Stimulated activated CD8-positive, alpha-beta memory T cell treated with anti-CD3 and anti-CD28 coated beads, Interleukin-4, amount 100 ng/mL, for 48 hours (primary cell): ENCODE data around the gene CST4.
"Not testable (repeated sequence)": the region's sequence is repeated elsewhere in the genome, so short reads cannot be mapped to it uniquely, and the experiment has no call there.

Source experiments
- DNase-seq: peaks from one replicate; pipeline ENCODE4 v3.0.0-alpha.2; 2020

Gene CST4

GRCh38 chr20:23659989-23660837, 28.6 kb downstream of the CST4 start:
- DNase-seq: no peak

GRCh38 chr20:23659610-23659988, 29.2 kb downstream of the CST4 start:
- not testable (repeated sequence) for DNase-seq

GRCh38 chr20:23658989-23659609, 29.7 kb downstream of the CST4 start:
- DNase-seq: no peak

GRCh38 chr20:23658336-23658735, 30.5 kb downstream of the CST4 start:
- no peak for DNase-seq

- no peak for DNase-seq
Observed at GRCh38 chr20:23657202-23657601, 31.6 kb downstream of the CST4 start.

GRCh38 chr20:23656372-23656771, 32.5 kb downstream of the CST4 start:
- DNase-seq: no peak

- no peak for DNase-seq
Observed at GRCh38 chr20:23655491-23656211, 33.2 kb downstream of the CST4 start.

GRCh38 chr20:23654717-23655116, 34.1 kb downstream of the CST4 start:
- no peak for DNase-seq

GRCh38 chr20:23654000-23654399, 34.8 kb downstream of the CST4 start:
- DNase-seq: no peak

GRCh38 chr20:23653400-23653938, 35.4 kb downstream of the CST4 start:
- no peak for DNase-seq

- DNase-seq: no peak
Observed at GRCh38 chr20:23652926-23653325, 35.9 kb downstream of the CST4 start.

GRCh38 chr20:23652371-23652770, 36.5 kb downstream of the CST4 start:
- DNase-seq: no peak

GRCh38 chr20:23651117-23651516, 37.7 kb downstream of the CST4 start:
- no peak for DNase-seq

GRCh38 chr20:23649830-23650417, 38.9 kb downstream of the CST4 start:
- no peak for DNase-seq

GRCh38 chr20:23649242-23649641, 39.6 kb downstream of the CST4 start:
- no peak for DNase-seq

- no peak for DNase-seq
Observed at GRCh38 chr20:23647346-23647745, 41.5 kb downstream of the CST4 start.

- DNase-seq: no peak
Observed at GRCh38 chr20:23646106-23646873, 42.5 kb downstream of the CST4 start.

GRCh38 chr20:23645575-23645974, 43.3 kb downstream of the CST4 start:
- DNase-seq: no peak

GRCh38 chr20:23644164-23644563, 44.7 kb downstream of the CST4 start:
- no peak for DNase-seq

- DNase-seq: no peak
Observed at GRCh38 chr20:23643659-23644058, 45.2 kb downstream of the CST4 start.

- DNase-seq: no peak
Observed at GRCh38 chr20:23641936-23642751, 46.7 kb downstream of the CST4 start.
